WTC11 (cell line): ENCODE measurements around the gene ARHGAP8. TPM values are rescaled to one million over a fixed set of nuclear protein-coding genes. Genes with fewer than 3 reads are reported as not detected.

Experiments
- ATAC-seq: fragments of 200-7000 bp; cut with Tn5 transposase; 2 replicates; pipeline ENCODE4 v1.10.0; 2021; ENCODE audit warnings: mild to moderate bottlenecking, moderate library complexity
- CTCF ChIA-PET: fragments of 300-600 bp; sonication (Branson Sonifier 250); formaldehyde crosslinking; loops from one replicate; lab custom pipeline; 2021; ENCODE audit warnings: antibody characterized with exemption; lab: Charles Lee
- POLR2A ChIA-PET: fragments of 350-600 bp; sonication (Branson Sonifier 250); formaldehyde crosslinking; loops from one replicate; lab custom pipeline; 2021; ENCODE audit warnings: antibody characterized with exemption; lab: Charles Lee
- DNase-seq: peaks from one replicate; pipeline ENCODE4 v3.0.0; 2021; ENCODE audit warnings: low spot score
- H3K27ac Mint-ChIP-seq: 2 replicates; pipeline ENCODE4 v1.8.0; 2021; ENCODE audit warnings: mixed read lengths
- H3K27me3 Mint-ChIP-seq: 2 replicates; pipeline ENCODE4 v1.8.0; 2021; ENCODE audit warnings: low read depth, mild to moderate bottlenecking, moderate library complexity, mixed read lengths
- H3K36me3 Mint-ChIP-seq: 2 replicates; pipeline ENCODE4 v1.8.0; 2021; ENCODE audit warnings: mixed read lengths
- H3K4me1 Mint-ChIP-seq: 2 replicates; pipeline ENCODE4 v1.8.0; 2022; ENCODE audit warnings: mixed read lengths
- H3K4me3 Mint-ChIP-seq: 2 replicates; pipeline ENCODE4 v1.8.0; 2021; ENCODE audit warnings: mild to moderate bottlenecking, moderate library complexity, mixed read lengths
- H3K9me3 Mint-ChIP-seq: 2 replicates; pipeline ENCODE4 v1.8.0; 2021; ENCODE audit warnings: mixed read lengths
- AR ChIP-seq: fragments of 250-450 bp; sonication (Bioruptor Pico); IDR thresholded peaks from 2 replicates; pipeline ENCODE4 v1.9.0; 2021; ENCODE audit warnings: mild to moderate bottlenecking
- CREB1 ChIP-seq: sonication (generic); formaldehyde crosslinking; IDR thresholded peaks from 2 replicates; pipeline ENCODE4 v1.8.0; 2023; ENCODE audit warnings: mild to moderate bottlenecking, missing genetic modification reagents
- ESRRA ChIP-seq: sonication (generic); formaldehyde crosslinking; IDR thresholded peaks from 2 replicates; pipeline ENCODE4 v1.8.1; 2022; ENCODE audit warnings: mild to moderate bottlenecking, missing genetic modification reagents, borderline replicate concordance
- HMGA2 ChIP-seq: fragments of 250-450 bp; sonication (Bioruptor Pico); IDR thresholded peaks from 2 replicates; pipeline ENCODE4 v1.4.0; 2021; ENCODE audit warnings: mild to moderate bottlenecking, moderate library complexity
- NFE2L1 ChIP-seq: sonication (generic); formaldehyde crosslinking; IDR thresholded peaks from 2 replicates; pipeline ENCODE4 v1.8.1; 2023; ENCODE audit warnings: missing genetic modification reagents
- NR2C2 ChIP-seq: sonication (generic); formaldehyde crosslinking; IDR thresholded peaks from 2 replicates; pipeline ENCODE4 v1.8.0; 2022; ENCODE audit warnings: mild to moderate bottlenecking, missing genetic modification reagents
- PREB ChIP-seq: sonication (generic); formaldehyde crosslinking; IDR thresholded peaks from 2 replicates; pipeline ENCODE4 v1.8.1; 2022; ENCODE audit warnings: mild to moderate bottlenecking, missing genetic modification reagents, moderate library complexity, borderline replicate concordance
- RORB ChIP-seq: fragments of 250-450 bp; sonication (Bioruptor Pico); IDR thresholded peaks from 2 replicates; pipeline ENCODE4 v1.9.0; 2021; ENCODE audit warnings: mild to moderate bottlenecking
- TEAD4 ChIP-seq: sonication (generic); formaldehyde crosslinking; IDR thresholded peaks from 2 replicates; pipeline ENCODE4 v1.8.0; 2022; ENCODE audit warnings: mild to moderate bottlenecking, missing genetic modification reagents
- ZNF121 ChIP-seq: sonication (generic); formaldehyde crosslinking; IDR thresholded peaks from 2 replicates; pipeline ENCODE4 v1.8.0; 2023; ENCODE audit warnings: missing genetic modification reagents
- ZNF219 ChIP-seq: sonication (generic); formaldehyde crosslinking; IDR thresholded peaks from 2 replicates; pipeline ENCODE4 v1.8.0; 2023; ENCODE audit warnings: missing genetic modification reagents, mild to moderate bottlenecking, borderline replicate concordance
- ZNF281 ChIP-seq: sonication (generic); formaldehyde crosslinking; IDR thresholded peaks from 2 replicates; pipeline ENCODE4 v1.8.0; 2023; ENCODE audit warnings: mild to moderate bottlenecking, missing genetic modification reagents
- total RNA-seq: library from RNA; stranded (reverse); gene quantifications from 3 replicates; pipeline ENCODE4 v1.2.3, GENCODE V29; 2021
- TF ChIP-seq, protein P1 (sequence below): sonication (generic); formaldehyde crosslinking; IDR thresholded peaks from 2 replicates; pipeline ENCODE4 v1.8.0; 2022; ENCODE audit warnings: mild to moderate bottlenecking, missing genetic modification reagents

Gene ARHGAP8
- total RNA-seq, 1 experiment from 2014 or later, result 61.4 TPM

DNA sequence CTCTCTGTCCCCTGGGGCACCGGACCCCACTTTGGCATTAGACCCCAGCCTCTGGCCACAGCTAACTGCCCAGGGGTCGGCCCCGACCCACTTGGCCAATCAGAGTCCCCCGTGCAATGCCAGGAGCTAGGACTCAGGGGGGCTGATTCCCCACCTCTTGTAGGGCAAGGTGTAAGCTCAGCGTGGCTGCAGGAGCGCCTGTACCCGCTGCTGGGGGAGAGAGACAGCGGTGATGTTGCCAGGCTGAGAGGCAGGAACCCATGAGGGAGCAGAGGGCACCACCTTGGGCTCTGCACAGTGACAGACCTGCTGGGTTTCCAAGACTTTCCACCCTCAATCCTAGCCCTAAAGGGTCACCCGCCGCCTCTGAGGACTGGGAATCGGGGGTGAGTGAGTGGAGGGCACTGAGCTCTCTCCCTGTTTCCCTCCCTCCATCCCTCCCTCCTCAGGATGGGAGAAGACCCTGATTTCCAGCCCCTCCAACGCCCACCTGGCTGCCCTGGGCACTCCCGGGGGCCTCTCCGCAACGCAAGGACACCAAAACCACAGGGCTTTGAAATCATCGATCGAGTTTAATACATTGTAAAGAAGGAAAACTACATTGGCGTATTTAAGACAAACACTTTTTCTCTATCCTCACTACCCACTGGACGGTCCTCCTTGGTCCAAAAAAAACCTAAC is 128.4 kb downstream of the ARHGAP8 start (continued):
- TF ChIP-seq CREB1 (CRISPR knock-in tag) (no peak), ZNF121 (no peak), ZNF281 (CRISPR knock-in tag) (no peak), ESRRA (no peak), ZNF219 (CRISPR knock-in tag) (no peak)
- TF ChIP-seq, protein P1, sequence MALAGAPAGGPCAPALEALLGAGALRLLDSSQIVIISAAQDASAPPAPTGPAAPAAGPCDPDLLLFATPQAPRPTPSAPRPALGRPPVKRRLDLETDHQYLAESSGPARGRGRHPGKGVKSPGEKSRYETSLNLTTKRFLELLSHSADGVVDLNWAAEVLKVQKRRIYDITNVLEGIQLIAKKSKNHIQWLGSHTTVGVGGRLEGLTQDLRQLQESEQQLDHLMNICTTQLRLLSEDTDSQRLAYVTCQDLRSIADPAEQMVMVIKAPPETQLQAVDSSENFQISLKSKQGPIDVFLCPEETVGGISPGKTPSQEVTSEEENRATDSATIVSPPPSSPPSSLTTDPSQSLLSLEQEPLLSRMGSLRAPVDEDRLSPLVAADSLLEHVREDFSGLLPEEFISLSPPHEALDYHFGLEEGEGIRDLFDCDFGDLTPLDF (CRISPR knock-in tag), result no peak
- TF ChIP-seq, all 79 proteins: peak for 0

- Mint-ChIP-seq H3K36me3 (peaks cover 39% of the 10 kb centered on the region), H3K27me3 (no peaks in the 10 kb centered on the region; the same call in 1 of the 2 replicates), H3K9me3 (peaks cover 14% of the 10 kb centered on the region), H3K4me3 (no peak overlapping the region), H3K4me1 (no peaks in the 10 kb centered on the region), H3K27ac (no peak overlapping the region)
- ChIA-PET POLR2A (no interaction called here), CTCF (no interaction called here)
- ATAC-seq (no peak), DNase-seq (no peak)
- TF ChIP-seq TEAD4 (CRISPR knock-in tag) (no peak), HMGA2 (no peak), NFE2L1 (CRISPR knock-in tag) (no peak), CREB1 (CRISPR knock-in tag) (no peak), PREB (CRISPR knock-in tag) (no peak), AR (no peak)
- TF ChIP-seq, protein P1 (CRISPR knock-in tag), result no peak
These were observed 129.2 kb downstream of the ARHGAP8 start for GRCh38 chr22:44881624-44882023.

GRCh38 chr22:44882226-44882905 is 130.0 kb downstream of the ARHGAP8 start:
- DNase-seq, result no peak
- H3K4me3 Mint-ChIP-seq, result no peak overlapping the region
- ChIA-PET POLR2A (interaction anchor here (0.6 kb wide), 1 partner anchor 76 kb away, joined by 3 read pairs; no protein-coding TSS in a partner anchor), CTCF (interaction anchor here (1.0 kb wide), 1 partner anchor 63 kb away, joined by 3 read pairs; no protein-coding TSS in a partner anchor)
- no peak for TF ChIP-seq NR2C2 (CRISPR knock-in tag)
- TF ChIP-seq RORB (CRISPR knock-in tag), result no peak
- TF ChIP-seq, all 79 proteins: peak for 0
- Mint-ChIP-seq H3K9me3 (peaks cover 7% of the 10 kb centered on the region; the same call in 1 of the 2 replicates), H3K27ac (no peak overlapping the region), H3K36me3 (peaks cover 33% of the 10 kb centered on the region), H3K27me3 (no peaks in the 10 kb centered on the region; the same call in 1 of the 2 replicates), H3K4me1 (no peaks in the 10 kb centered on the region)
- ATAC-seq, result peak; percentile 50
